ENCODE data around the gene NKD2.

- no peak for TF ChIP-seq CTCF (IDR thresholded peaks at IDR 0.05; ENCODE audit: poor library complexity)
- TF ChIP-seq EZH2 (IDR thresholded peaks at IDR 0.05; ENCODE audit: borderline replicate concordance) = no peak
- no peak for TF ChIP-seq EZH2phosphoT487 (IDR thresholded peaks at IDR 0.05; ENCODE audit: low read depth, severe bottlenecking, unreplicated experiment)
Observed at GRCh38 chr5:1048861-1049838, 40.5 kb downstream of the NKD2 start.
